Stimulated activated CD4-positive, alpha-beta T cell treated with anti-CD3 and anti-CD28 coated beads, TNF-alpha, amount 100 ng/mL, for 48 hours (primary cell): ENCODE results near the gene TTC4.

Experiments used
- DNase-seq, 3 donors: peaks; one replicate each; pipeline ENCODE4 v3.0.0-alpha.2; 2020; ENCODE audit warnings: low read depth in 3 of 3

TTC4 gene

DNA sequence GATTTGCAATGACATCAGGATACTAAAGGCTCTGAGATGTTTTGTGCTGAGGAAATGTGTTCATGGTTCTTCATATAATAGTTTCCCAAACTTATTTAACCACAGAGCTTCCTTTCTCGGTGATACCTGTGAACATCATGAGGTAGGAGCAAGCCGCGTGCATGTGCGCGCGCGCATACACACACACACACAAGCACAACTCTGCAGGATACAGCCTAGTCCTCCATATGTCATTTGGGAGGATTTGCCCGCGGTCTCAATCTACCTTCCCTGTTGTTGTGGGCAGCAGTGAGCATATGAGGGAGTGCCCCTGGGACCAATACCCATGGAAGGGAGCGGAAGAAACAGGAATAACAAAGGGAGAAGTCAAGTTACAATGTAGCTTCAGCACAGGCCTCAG lies 12.2 kb upstream of the TTC4 start:
- DNase-seq, result no peak

DNA sequence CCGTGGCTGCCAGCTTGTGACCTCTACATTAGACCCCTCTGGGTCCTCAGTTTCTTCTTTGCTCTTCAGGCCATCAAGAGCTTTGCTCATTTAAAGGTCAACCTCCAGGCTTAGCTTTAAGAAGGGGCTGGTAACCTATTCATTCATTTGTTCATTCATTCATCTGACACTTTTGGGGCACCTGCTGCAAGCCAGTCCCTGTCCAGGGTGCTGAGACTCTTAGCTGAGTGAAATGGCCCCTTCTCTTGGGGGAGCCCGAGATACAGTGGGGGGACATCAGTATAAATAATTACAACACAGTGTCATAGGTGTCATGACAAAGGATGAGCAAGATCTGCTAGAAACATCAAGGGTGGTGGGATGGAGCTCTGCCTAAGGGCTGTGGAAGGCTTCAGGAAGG lies 10.5 kb upstream of the TTC4 start:
- no peak for DNase-seq

DNA sequence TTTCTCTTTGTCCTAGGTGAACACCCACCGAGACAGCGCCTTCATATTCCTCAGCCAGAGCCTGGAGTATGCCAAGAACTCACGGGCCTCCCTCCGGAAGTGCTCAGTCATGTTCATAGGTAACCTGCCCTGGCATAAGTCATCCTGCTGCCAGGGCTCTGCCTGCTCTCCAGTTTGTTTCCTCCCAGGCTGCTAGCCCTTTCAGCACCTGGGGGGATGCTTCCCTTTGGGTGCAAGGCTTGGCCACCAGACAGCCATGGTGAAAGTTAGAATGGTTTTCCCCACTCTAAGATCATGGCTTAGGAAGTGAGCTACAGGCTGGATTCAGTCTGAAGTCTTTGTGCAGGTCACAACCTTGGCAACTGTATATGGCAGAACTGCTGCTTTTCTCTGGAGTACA lies 9.2 kb upstream of the TTC4 start:
- no peak for DNase-seq

DNA sequence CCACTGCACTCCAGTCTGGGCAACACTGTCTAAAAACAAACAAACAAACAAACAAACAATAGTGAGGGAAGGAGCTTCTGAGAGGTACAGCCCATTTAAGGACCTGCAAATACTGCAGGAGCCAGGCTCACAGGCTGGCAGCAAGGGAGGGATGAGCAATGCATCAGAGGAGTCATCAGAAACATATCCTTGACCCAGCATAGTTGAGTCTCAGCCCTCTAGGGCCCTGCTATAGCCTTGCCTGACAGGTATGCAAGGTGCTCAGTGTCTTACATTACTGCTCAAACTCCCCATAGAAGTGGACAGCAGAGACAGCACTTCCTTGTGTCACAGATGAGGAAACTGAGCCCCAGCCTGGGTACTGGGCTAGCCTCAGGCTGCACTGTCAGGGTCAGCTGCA lies 7.3 kb upstream of the TTC4 start:
- DNase-seq, result no peak

DNA sequence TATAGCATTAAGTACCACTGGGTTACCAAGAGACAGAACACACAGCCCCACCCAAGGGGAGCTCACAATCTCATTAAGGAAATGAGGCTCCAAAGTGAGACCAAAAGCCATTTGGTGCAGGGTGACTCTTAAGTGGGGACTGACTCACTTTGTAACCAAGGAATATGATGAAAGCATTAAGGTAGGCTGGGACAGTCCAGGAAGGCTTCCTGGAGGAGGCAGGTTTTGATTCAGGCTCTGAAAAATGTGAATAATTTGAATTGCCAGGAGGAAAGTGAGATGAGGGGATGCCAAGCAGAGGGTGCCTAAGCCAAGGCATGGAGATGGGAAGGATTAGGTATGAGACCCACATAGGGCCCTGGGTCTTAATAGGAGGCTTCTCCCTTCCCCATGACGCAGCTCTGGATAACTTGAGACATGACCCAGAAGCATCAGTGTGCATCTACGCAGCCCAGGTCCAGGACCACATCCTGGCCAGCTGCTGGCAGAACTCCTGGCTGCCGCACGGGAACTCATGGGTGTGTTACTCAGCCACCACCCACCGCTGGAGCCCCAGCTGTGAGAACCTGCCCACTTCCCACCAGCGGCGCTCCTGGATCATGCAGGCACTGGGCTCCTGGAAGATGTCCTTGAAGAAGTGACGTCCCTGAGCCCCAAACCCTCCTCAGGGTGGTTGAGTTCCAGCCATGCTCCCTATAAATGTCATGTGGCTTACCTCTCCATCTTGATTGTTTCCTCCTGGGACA lies 5.9 kb upstream of the TTC4 start:
- no peak for DNase-seq

DNA sequence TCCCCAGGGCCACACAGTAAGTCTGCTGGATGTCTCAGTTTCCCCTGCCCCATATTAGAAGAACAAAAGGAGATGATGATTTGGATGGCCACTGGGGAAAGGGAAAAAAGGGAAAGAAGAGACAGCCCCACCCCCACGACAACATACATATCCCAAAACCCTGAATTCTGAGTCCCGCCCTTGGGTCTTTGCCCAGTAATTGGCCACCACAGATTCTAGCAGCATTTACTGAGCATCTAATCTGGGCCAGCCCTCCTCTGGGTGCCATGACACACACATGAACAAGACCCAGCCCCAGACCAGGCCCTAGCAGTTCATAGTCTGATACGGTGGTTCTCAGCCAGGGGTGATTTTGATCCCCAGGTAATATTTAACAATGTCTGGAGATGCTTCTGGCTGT lies 5.2 kb upstream of the TTC4 start:
- no peak for DNase-seq

DNA sequence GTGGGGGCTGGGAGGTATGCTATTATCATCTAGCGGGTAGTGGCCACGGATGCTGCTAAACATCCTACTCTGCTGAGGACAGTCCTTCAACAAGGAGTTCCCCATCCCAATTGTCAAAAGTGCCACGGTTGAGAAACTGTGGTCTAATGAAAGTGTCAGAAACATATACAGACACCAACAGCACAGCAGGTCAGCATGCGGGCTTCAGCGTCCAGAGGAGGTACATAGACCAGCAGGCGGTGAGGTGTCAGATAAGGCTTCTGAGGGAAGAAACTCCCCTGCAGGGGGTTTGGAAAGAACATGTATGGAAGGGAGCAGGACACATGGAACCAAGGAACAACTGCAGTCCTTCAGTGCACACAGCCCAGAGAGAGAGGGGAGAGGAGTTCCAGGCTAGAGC lies 4.8 kb upstream of the TTC4 start:
- no peak for DNase-seq

DNA sequence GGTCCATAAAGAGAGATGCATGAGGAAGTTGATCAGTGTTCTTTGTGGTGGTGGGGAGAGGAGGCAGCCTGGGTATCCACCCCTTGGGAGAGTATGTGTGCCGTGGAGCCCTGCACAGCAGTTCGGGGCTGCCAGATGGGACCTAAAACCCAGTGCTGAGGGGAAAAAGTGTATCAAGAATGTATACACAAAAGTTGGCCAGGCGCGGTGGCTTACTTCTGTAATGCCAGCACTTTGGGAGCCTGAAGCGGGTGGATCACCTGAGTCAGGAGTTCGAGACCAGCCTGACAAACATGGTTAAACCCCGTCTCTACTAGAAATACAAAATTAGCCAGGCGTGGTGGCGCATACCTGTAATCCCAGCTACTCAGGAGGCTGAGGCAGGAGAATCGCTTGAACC lies 4.1 kb upstream of the TTC4 start:
- no peak for DNase-seq

DNA sequence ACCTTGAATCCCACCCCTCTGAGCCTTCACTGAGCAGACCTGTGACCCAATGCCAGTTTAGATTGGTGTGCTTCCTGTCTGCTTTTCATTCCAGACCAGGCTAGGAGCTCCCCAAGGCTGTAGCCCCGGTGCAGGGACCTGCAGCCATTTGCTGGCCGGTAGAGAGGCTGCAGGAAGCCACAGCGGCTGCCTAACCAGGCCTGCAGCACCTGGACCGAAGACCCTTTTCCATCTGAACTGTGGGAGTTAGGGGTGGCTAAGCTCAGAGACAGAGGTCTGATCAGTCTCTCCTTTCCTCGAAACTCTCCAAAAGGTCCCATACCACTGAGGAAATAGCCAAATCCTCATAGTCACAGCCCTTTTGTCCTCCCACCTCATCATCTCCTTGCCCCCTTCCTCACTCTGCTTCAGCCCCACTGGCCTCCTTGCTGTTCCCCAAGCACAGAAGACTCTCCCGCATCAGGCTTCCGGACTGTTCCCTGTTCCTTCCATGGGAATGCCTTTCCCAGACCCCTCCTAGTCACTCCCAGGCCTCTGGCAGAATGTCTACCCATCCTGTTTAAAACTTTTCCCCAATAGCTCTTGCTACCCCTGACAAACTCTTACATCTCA lies 674 bp upstream of the TTC4 start:
- no peak for DNase-seq

DNA sequence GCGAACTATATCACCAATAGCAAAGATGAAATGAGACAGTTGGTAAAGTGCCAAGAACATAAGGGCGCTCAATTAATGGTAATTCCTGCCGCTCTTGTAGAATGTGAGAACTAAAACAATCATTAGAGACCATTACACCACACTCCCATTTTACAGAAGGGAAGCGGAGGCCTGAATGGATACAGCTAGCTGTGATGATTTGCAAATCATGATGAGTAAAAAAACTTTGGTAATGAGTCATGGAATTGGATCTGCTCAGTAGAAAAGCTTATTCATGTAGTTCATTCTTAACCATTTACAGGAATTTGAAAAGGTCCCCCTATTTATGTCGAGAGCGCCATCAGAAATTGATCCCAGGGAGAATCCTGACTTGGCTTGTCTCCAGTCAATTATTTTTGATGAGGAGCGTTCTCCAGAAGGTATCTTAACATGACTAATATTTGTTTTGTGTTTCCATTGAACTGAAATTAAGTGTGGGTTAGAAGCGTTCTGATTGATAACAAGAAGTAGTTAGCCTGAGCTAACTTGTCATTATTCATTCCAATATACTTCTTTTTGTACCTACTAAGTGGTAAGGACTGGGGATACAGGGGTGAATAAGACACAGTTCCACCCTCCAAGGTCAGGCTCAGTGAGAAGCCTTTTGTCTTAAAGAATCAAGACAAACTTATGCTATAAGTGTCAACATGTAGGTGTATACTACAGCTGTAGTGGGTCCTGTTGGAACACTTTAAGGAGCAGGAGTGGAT lies 812 bp downstream of the TTC4 start:
- peak in 2 of 3 donors; percentile 3 to 20 for DNase-seq

DNA sequence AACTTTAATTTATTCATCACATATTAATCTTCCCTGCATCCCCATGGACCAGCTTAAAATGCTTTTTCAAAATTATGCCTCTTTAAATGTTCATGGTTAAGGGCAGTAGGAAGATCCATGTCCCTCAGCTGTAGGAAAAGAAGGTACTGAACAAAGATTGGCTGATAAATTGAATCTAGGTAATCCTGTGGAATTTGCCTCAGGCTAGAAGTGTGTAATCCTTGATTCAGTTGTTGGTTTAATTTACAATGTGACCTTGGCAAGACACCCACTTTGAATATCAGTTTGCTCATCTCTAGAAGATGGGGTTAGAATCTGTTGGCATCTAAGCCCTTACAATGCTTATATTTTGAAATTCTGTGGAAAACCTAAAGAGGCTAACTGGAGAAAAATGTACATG lies 6.1 kb downstream of the TTC4 start:
- no peak for DNase-seq

DNA sequence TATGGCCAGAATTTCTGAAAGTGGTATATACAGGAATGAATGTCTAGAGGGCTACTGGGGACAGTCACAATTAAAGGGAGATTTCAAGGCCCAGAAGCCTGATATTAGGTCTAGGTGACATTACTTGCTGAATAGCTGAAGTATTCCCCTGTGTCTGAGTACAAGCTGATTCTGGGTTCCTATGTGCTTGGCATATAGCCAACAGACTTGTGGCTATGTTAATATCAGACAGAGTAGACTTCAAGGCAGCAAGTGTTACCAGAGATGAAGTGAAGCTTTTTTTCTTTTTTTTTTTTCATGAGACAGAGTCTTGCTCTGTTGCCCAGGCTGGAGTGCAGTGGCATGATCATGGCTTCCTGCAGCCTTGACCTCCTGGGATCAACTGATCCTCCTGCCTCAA lies 8.3 kb downstream of the TTC4 start:
- DNase-seq, result no peak

DNA sequence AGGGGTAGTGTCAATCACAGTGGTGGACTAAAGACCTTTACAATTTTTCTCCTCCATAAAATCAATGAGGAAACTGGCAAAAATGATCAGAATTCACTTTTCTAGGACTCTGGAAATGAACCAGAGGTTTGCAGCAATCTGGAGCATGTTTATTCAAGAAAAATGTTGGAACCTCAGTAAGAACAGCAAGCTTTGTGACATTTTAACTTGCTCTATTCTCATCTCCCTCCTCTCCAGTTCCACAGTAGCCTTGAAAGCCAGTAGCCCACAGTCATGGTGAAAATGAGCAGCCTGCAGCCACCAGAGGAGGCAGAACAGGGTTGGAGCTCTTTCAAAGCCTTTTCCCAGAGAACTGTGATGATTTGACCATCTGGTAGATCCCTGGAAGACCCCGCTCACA lies 9.1 kb downstream of the TTC4 start:
- DNase-seq, result no peak

DNA sequence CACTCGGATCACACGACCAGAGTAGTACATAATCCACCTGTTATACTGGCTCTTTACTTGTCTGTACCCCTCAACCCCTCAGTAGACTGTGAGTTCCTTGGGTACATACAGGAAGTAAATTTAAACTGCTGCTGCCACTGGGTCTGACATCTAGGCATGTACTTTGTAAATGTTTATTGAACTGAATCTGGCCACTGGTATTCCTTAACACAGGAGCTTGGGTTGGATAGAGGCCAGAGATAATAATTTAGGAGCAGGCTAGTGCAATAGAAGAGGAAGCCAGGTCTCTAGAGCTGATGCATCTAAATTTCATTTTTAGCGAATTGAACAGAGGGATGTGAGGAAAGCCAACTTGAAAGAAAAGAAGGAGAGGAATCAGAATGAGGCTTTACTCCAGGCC lies 12.4 kb downstream of the TTC4 start:
- DNase-seq, result no peak

DNA sequence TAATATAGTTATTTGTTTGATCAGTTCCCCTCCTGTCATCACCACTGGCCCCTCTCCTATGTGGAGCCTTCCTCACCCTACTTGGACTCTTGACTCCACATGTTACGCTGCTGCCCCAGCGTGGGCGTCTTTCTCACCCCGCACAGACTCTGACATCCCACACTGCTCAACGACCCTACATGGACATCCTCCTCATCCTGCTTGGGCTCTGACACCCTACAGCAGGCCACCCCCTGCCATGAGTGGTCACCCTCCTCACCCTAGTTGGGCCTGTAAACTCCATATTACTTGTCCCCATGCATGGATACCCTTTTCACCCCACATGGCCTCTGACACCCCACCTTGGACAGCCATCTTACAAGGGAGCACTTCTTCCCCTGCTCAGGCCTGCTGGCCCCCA lies 21.0 kb downstream of the TTC4 start:
- no peak for DNase-seq

DNA sequence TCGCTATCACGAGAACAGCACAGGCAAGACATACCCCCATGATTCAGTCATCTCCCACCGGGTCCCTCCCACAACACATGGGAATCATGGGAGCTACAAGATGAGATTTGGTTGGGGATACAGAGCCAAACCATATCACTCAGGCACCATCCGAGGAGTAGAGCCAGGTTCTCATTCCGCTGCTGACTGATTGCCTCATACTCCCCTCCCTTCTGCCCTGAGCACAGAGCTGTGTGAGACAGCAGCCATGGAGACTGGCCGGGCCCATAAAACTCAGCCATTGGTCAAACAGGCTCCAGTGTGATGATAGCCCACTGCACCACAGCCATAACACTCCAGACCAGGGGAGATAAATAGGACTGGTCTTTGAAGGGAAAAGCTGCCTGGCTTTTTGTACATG lies 22.6 kb downstream of the TTC4 start:
- no peak for DNase-seq

DNA sequence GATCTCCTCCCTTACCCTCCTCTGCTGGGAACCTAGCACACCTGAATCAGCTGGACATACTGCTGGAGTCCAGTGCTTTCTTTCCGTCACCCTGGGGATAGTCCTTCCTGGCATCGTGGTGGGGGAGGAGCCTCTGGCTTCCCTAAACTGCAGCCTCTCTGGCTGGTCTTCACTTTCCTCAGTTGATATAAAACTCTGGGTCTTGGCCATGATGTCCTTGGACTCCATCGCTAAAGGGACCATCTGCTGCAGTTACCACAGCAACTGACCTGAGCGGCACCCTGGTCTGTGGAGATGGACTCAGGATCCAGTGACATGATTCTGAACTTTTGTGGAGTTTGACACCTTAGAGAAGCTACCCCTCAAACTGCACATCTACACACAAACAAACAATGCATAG lies 25.9 kb downstream of the TTC4 start:
- no peak for DNase-seq

DNA sequence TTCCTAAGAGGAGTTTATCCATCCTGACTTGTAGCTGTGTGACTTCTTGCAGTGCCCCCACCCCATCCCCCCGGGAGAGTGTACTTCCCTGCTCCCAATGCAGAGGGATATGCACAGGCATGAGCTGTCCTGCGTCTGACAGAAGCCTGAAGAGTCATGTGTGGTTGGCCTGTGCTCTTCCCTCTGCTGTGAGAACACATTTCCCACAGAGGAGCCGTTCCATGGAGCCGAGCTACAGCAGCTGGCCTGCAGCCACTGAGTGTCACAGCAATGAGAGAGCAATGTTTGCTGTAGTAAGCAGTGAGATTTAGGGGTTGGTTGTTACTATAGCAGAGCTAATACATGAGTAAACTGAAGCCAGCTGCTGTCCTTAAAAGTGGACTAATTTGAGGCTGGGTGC lies 26.6 kb downstream of the TTC4 start:
- DNase-seq, result no peak

DNA sequence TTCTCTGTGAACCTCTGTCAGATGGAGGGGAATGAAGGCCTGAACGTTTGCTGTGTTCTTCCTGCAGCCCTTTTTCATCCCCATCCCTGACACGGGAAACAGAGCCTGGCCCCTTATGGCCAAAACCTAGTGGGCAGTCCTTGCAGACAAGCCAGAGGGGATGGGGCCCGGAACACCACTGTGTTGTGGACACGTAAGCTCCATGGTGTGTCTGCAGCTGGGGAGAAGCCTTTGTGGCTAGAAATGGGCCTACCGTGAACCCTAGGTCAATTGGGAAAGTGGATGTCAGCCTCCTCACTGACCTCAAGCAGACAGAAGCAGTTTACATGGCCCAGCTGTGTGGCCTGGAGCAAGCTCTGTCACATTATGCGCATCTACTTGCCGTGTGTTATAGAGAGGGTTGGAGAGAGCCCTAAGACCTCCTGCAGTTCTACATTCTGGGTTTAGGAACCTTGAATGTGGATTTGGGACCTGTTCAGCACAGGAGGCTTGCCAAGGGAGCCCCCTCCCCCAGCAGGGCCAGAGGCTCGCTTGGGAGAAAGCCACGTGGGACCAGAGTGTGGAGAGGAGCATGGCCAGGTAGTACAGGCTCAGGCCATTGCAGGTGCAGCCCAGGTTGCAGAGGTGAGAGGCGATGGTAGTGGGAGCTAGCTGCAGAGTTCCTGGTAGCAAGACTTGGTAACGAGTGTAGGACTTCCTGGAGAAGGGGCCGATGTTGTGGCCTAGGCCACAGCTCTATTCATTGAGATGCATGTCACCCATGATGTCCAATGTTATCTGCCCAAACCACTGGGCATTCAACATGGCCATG lies 28.0 kb downstream of the TTC4 start:
- DNase-seq, result no peak

DNA sequence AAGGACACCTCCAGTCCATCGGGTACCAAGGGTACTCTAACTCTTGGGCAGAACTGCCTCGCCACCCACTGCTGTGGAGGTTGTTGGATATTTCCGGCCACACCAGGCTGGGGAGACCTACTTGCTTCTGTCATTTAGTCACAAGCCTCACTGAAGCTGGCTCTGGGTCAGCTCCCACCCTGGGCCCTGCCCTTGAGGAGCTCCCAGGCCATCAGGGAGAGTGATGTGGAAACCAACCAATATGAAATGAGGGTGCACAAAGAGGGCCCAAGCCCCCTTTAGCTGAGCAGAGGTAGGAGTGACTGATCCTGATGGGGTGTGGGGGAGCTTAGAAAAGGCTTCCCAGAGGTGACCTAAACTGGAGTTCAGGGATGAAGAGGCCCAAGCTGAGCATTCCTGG lies 29.0 kb downstream of the TTC4 start:
- DNase-seq, result no peak

DNA sequence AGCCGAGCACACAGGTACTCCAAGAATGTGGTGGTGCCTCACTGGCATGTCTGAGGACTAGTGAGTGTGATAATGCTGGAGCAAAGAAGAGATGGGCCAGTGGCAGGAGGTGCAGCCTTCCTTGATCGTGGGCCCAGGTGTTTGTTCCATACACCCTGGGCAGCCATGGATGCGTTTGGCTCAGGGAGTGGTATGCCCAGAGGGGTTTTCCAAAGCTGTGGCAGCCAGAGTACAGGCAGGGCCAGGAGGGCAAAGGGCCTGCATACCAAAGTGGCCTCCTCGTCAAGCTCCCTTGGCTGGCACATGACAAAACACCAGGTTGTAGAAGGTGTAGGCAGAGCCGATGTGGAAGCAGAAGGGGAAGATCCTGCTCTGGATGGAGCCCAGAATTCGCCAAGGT lies 29.6 kb downstream of the TTC4 start:
- DNase-seq, result no peak

DNA sequence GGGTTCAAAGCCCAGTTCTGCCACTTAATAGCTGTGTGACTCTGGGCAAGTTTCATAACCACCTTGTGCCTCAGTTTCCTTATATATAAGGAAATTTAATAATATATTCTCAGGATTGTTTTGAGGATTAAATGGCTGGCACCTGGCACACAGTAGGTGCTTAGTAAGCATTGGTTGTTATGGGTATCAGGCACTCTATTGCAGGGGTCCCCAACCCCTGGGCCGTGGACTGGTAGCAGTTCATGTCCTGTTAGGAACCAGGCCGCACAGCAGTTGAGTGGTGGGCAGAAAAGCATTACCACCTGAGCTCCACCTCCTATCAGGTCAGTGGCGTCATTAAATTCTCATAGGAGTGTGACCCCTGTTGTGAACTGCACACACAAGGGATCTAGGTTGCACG lies 30.2 kb downstream of the TTC4 start:
- no peak for DNase-seq
